Mesodermal cell (in vitro differentiated cells): ENCODE measurements around the gene AKAP1.

Source experiments
- H3K27ac ChIP-seq: 2 replicates; pipeline ENCODE4 v1.7.0; 2013; ENCODE audit warnings: mild to moderate bottlenecking, low read depth, low read length, moderate library complexity; ENCODE audit not compliant: severe bottlenecking
- H3K36me3 ChIP-seq: 2 replicates; pipeline ENCODE4 v1.7.1; 2013; ENCODE audit warnings: mild to moderate bottlenecking, low read length, moderate library complexity; ENCODE audit not compliant: control insufficient read depth, insufficient read depth
- H3K4me1 ChIP-seq: one replicate; pipeline ENCODE4 v1.7.1; 2013; ENCODE audit warnings: mild to moderate bottlenecking, low read length; ENCODE audit not compliant: insufficient read depth, control insufficient read depth, poor library complexity, severe bottlenecking
- H3K4me3 ChIP-seq: 2 replicates; pipeline ENCODE4 v1.7.0; 2013; ENCODE audit warnings: low read length, control low read depth, mild to moderate bottlenecking; ENCODE audit not compliant: insufficient read depth, poor library complexity, severe bottlenecking; ENCODE audit errors: extremely low read depth
- H3K9me3 ChIP-seq: 2 replicates; pipeline ENCODE4 v1.7.1; 2013; ENCODE audit warnings: mild to moderate bottlenecking, low read length, moderate library complexity; ENCODE audit not compliant: control insufficient read depth
- WGBS, 2 experiments: methylation state at CpG; one replicate each; pipeline ENCODE4 v1.1.5; 2013; ENCODE audit warnings: missing lambda C conversion rate in 2 of 2; ENCODE audit not compliant: insufficient coverage in 2 of 2; 5-methylcytosine and 5-hydroxymethylcytosine counted together

AKAP1 gene

GRCh38 chr17:57113011-57113410 is 28.0 kb downstream of the AKAP1 start:
- Histone ChIP-seq H3K9me3 (no peaks in the 10 kb centered on the region), H3K36me3 (peaks cover 40% of the 10 kb centered on the region), H3K27ac (no peak overlapping the region), H3K4me3 (no peak overlapping the region), H3K4me1 (peaks cover 15% of the 10 kb centered on the region)
- WGBS, 2 experiments = 72 to 86% methylated on average over 4 to 5 of the region's 6 CpGs

GRCh38 chr17:57113656-57114055 is 28.6 kb downstream of the AKAP1 start:
- Histone ChIP-seq H3K4me1 (peaks cover 14% of the 10 kb centered on the region), H3K4me3 (no peak overlapping the region), H3K27ac (no peak overlapping the region), H3K9me3 (no peaks in the 10 kb centered on the region), H3K36me3 (peaks cover 45% of the 10 kb centered on the region)
- WGBS, 2 experiments = 93 to 97% methylated on average over 2 to 3 of the region's 3 CpGs

GRCh38 chr17:57114085-57114673 is 29.1 kb downstream of the AKAP1 start:
- H3K27ac ChIP-seq = no peak overlapping the region
- no peaks in the 10 kb centered on the region for H3K9me3 ChIP-seq
- peaks cover 10% of the 10 kb centered on the region for H3K4me1 ChIP-seq
- 85 to 87% methylated on average over 12 of the region's 13 CpGs for WGBS, 2 experiments
- no peak overlapping the region for H3K4me3 ChIP-seq
- peaks cover 45% of the 10 kb centered on the region for H3K36me3 ChIP-seq

GRCh38 chr17:57115377-57115776 is 30.3 kb downstream of the AKAP1 start:
- Histone ChIP-seq H3K4me3 (no peak overlapping the region), H3K27ac (no peak overlapping the region), H3K36me3 (peaks cover 46% of the 10 kb centered on the region), H3K9me3 (no peaks in the 10 kb centered on the region), H3K4me1 (peaks cover 3% of the 10 kb centered on the region)
- 96 to 100% methylated on average over 4 of the region's 4 CpGs for WGBS, 2 experiments

DNA sequence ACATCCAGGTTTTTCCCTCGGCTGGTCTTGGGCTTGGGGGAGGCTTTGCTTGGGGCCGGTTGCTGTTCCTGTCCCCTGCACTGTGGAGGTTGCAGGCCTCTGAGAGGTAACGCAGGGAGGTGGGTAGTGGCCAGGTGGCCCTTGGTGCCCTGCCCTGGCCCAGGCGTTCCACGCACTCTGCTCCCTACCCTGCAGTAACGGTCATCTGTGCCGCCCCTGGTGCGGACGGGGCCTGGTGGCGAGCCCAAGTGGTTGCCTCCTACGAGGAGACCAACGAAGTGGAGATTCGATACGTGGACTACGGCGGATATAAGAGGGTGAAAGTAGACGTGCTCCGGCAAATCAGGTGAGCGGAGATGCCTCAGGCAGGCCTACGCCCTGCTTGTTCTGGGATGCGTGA is 30.9 kb downstream of the AKAP1 start:
- WGBS, 2 experiments = 96 to 99% methylated on average over 17 to 19 of the region's 21 CpGs
- Histone ChIP-seq H3K4me3 (no peak overlapping the region), H3K27ac (no peak overlapping the region), H3K9me3 (no peaks in the 10 kb centered on the region), H3K36me3 (peaks cover 49% of the 10 kb centered on the region), H3K4me1 (no peaks in the 10 kb centered on the region)

GRCh38 chr17:57117798-57118197 is 32.8 kb downstream of the AKAP1 start:
- WGBS, 2 experiments = 88 to 100% methylated on average over 1 to 3 of the region's 4 CpGs
- Histone ChIP-seq H3K4me1 (no peaks in the 10 kb centered on the region), H3K27ac (no peak overlapping the region), H3K9me3 (no peaks in the 10 kb centered on the region), H3K36me3 (peaks cover 43% of the 10 kb centered on the region), H3K4me3 (no peak overlapping the region)

DNA sequence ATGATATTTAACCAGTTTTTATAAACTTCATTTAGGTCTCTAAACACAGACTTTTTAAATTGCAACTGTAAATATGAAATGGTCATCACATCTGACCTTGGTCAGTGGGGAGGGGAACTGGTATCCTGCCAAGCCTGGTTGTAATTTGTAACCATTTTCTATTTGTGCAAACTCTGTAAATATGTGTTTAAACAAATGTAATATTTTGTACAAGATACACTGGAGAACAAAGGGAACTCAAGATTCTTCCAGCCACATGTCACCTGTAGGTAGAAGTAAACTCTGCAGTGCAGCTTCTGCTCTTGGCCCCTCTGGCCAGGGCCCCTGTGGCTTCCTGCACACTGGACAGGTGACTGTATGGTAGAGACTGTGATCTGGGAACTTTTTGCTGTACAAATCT is 35.8 kb downstream of the AKAP1 start:
- Histone ChIP-seq H3K9me3 (no peaks in the 10 kb centered on the region), H3K27ac (no peak overlapping the region), H3K4me3 (no peak overlapping the region), H3K36me3 (peaks cover 23% of the 10 kb centered on the region), H3K4me1 (no peaks in the 10 kb centered on the region)

- H3K27ac ChIP-seq = no peak overlapping the region
- H3K4me3 ChIP-seq = no peak overlapping the region
- 59 to 72% methylated on average over 8 to 9 of the region's 12 CpGs for WGBS, 2 experiments
- no peaks in the 10 kb centered on the region for H3K9me3 ChIP-seq
- H3K36me3 ChIP-seq = peaks cover 20% of the 10 kb centered on the region
- H3K4me1 ChIP-seq = no peaks in the 10 kb centered on the region
Observed at GRCh38 chr17:57121308-57122042, 36.4 kb downstream of the AKAP1 start.

GRCh38 chr17:57124053-57124452 is 39.0 kb downstream of the AKAP1 start:
- Histone ChIP-seq H3K36me3 (peaks cover 10% of the 10 kb centered on the region), H3K27ac (no peak overlapping the region), H3K4me1 (no peaks in the 10 kb centered on the region), H3K4me3 (no peak overlapping the region), H3K9me3 (no peaks in the 10 kb centered on the region)
- WGBS, 2 experiments = 81 to 97% methylated on average over 3 of the region's 4 CpGs

- Histone ChIP-seq H3K27ac (no peak overlapping the region), H3K9me3 (no peaks in the 10 kb centered on the region), H3K4me3 (no peak overlapping the region), H3K4me1 (no peaks in the 10 kb centered on the region), H3K36me3 (peaks cover 6% of the 10 kb centered on the region)
- WGBS, 2 experiments = 92 to 100% methylated on average over 2 of the region's 2 CpGs
Observed at GRCh38 chr17:57125406-57125805, 40.4 kb downstream of the AKAP1 start.

GRCh38 chr17:57125866-57126265 is 40.8 kb downstream of the AKAP1 start:
- Histone ChIP-seq H3K27ac (no peak overlapping the region), H3K4me1 (no peaks in the 10 kb centered on the region), H3K36me3 (peaks cover 3% of the 10 kb centered on the region), H3K4me3 (no peak overlapping the region), H3K9me3 (no peaks in the 10 kb centered on the region)
- 87 to 93% methylated on average over 6 of the region's 6 CpGs for WGBS, 2 experiments
